Upper lobe of left lung (tissue), 6 donors: ENCODE results near the gene PTDSS2. TPM values are rescaled to one million over a fixed set of nuclear protein-coding genes. Genes with fewer than 3 reads are reported as not detected.

Experiments
- ATAC-seq, 2 donors: fragments of 200-7000 bp; cut with Tn5 transposase; one replicate each; pipeline ENCODE4 v1.9.1; 2022; ENCODE audit warnings: mild to moderate bottlenecking in 2 of 2, moderate library complexity in 2 of 2; ENCODE audit not compliant: low FRiP score in 2 of 2
- DNase-seq, 2 donors: peaks; one replicate each; pipeline ENCODE4 v3.0.0-alpha.2; 2019 to 2020
- H3K27ac ChIP-seq, 4 donors: fragments of 200-600 bp; sonication (generic); one replicate each; pipeline ENCODE4 v1.5.1; 2016 to 2019
- H3K27me3 ChIP-seq, 4 donors: fragments of 200-600 bp; sonication (generic); one replicate each; pipeline ENCODE4 v1.5.1; 2017 to 2019
- H3K36me3 ChIP-seq, 4 donors: fragments of 200-600 bp; sonication (generic); one replicate each; pipeline ENCODE4 v1.5.1; 2016 to 2019
- H3K4me1 ChIP-seq, 4 donors: fragments of 200-600 bp; sonication (generic); one replicate each; pipeline ENCODE4 v1.5.1; 2018 to 2019
- H3K4me3 ChIP-seq, 4 donors: fragments of 200-600 bp; sonication (generic); one replicate each; pipeline ENCODE4 v1.5.1; 2017 to 2019; ENCODE audit warnings: mild to moderate bottlenecking in 2 of 4, moderate library complexity in 1 of 4
- H3K9me3 ChIP-seq, 4 donors: fragments of 200-600 bp; sonication (generic); one replicate each; pipeline ENCODE4 v1.5.1; 2018 to 2019
- CTCF ChIP-seq, 6 experiments: fragments of 450-650 bp in 4 of 6; fragments of 200-600 bp in 2 of 6; sonication (generic) in 2 of 6; IDR thresholded peaks; one replicate each; pipeline ENCODE4 v1.5.1; 2016 to 2019; ENCODE audit warnings: antibody characterized with exemption in 6 of 6
- EP300 ChIP-seq, 4 donors: sonication (generic); formaldehyde crosslinking; IDR thresholded peaks; one replicate each; pipeline ENCODE4 v1.5.1; 2017; ENCODE audit warnings: antibody characterized with exemption in 4 of 4, control low read depth in 2 of 4
- POLR2A ChIP-seq, 4 donors: fragments of 450-650 bp; IDR thresholded peaks; one replicate each; pipeline ENCODE4 v1.5.1; 2016 to 2017; ENCODE audit warnings: antibody characterized with exemption in 4 of 4, mild to moderate bottlenecking in 2 of 4
- POLR2AphosphoS5 ChIP-seq, 2 donors: sonication (generic); formaldehyde crosslinking; IDR thresholded peaks; one replicate each; pipeline ENCODE4 v1.5.1; 2017; ENCODE audit warnings: antibody characterized with exemption in 2 of 2
- WGBS, 2 donors: methylation state at CpG; one replicate each; pipeline ENCODE4 v1.1.5; 2017 to 2018; 5-methylcytosine and 5-hydroxymethylcytosine counted together
- total RNA-seq, 6 donors: library from RNA; depleted of rRNA in 4 of 6; stranded (reverse); fragments of >200 nt in 4 of 6; gene quantifications; one replicate each; pipeline versions ENCODE4 v1.1.0 to v1.2.1, GENCODE V29; 2016 to 2021
- donor health status: DM: no; HTN: no; CAD: no; lungs with moderate emphysema.
- donor health status: DM: no; HTN: yes; CAD: no; lungs with severe emphysema.

The PTDSS2 gene
- total RNA-seq, 6 donors from 2014 or later = 29.6 to 188 (median 45.1) TPM

GRCh38 chr11:535519-536454 is 85.7 kb downstream of the PTDSS2 start, which contains the start of gene HRAS:
HRAS (minus strand) TSS chr11:535576.
- TF ChIP-seq POLR2A (IDR thresholded peaks at IDR 0.05) (peak in 3 of 4 donors; percentile 59 to 81 (median 63)), POLR2AphosphoS5 (IDR thresholded peaks at IDR 0.05) (peak in 1 of 2 donors; percentile 71), CTCF (IDR thresholded peaks at IDR 0.05) (no peak)
- Histone ChIP-seq H3K27ac (peak within 1 kb of the TSS; percentile 77 to 89 (median 84)), H3K27me3 (no peaks in the 10 kb centered on the region), H3K36me3 (peaks cover 5 to 30% (median 22%) of the 10 kb centered on the region in 4 donors), H3K4me3 (peak within 1 kb of the TSS; percentile 89 to 97 (median 91)), H3K9me3 (no peaks in the 10 kb centered on the region), H3K4me1 (peaks cover 31 to 49% (median 34%) of the 10 kb centered on the region in 4 donors)
- peak; percentile 95 to 99 for DNase-seq
- ATAC-seq = peak; percentile 92 to 95
- WGBS, 2 donors = 3% methylated on average over 17 to 68 of the region's 97 CpGs

- no peaks in the 10 kb centered on the region for H3K9me3 ChIP-seq
- TF ChIP-seq POLR2AphosphoS5 (IDR thresholded peaks at IDR 0.05) (peak in 1 of 2 donors; percentile 65), POLR2A (IDR thresholded peaks at IDR 0.05) (peak in 2 of 4 donors; percentile 41 to 46), EP300 (IDR thresholded peaks at IDR 0.05) (peak in 1 of 4 donors; percentile 16), CTCF (IDR thresholded peaks at IDR 0.05) (peak in 2 of 6 experiments; percentile 17 to 20)
- H3K27me3 ChIP-seq = no peaks in the 10 kb centered on the region
- peaks cover 4 to 18% (median 12%) of the 10 kb centered on the region in 4 donors for H3K36me3 ChIP-seq
- peaks cover 31 to 49% (median 34%) of the 10 kb centered on the region in 4 donors for H3K4me1 ChIP-seq
- peak within 1 kb of the TSS; percentile 3 to 97 (median 91) for H3K4me3 ChIP-seq
- ATAC-seq = peak; percentile 54 to 64
- 6% methylated on average over 55 of the region's 93 CpGs; no CpG with 5 or more reads in 1 of the 2 donors for WGBS, 2 donors
- peak; percentile 92 to 98 for DNase-seq
- peak within 1 kb of the TSS; percentile 47 to 89 (median 84) for H3K27ac ChIP-seq
Observed at GRCh38 chr11:536841-537621, 87.0 kb downstream of the PTDSS2 start, which contains the start of gene LRRC56. LRRC56 (plus strand) TSS chr11:537527; CDS start chr11:540685, 3,158 bp downstream.

GRCh38 chr11:537622-538430 is 87.7 kb downstream of the PTDSS2 start:
- H3K9me3 ChIP-seq = no peaks in the 10 kb centered on the region
- peaks cover 31 to 43% (median 34%) of the 10 kb centered on the region in 4 donors for H3K4me1 ChIP-seq
- TF ChIP-seq EP300 (IDR thresholded peaks at IDR 0.05) = no peak
- no peaks in the 10 kb centered on the region for H3K27me3 ChIP-seq
- peaks cover 2 to 10% (median 6%) of the 10 kb centered on the region in 4 donors for H3K36me3 ChIP-seq
- DNase-seq (peak in 1 of 2 donors; percentile 62), ATAC-seq (no peak)
- WGBS, 2 donors = 65 to 80% methylated on average over 7 of the region's 19 CpGs
- peak overlapping the region; percentile 26 to 89 (median 84) for H3K27ac ChIP-seq
- peak overlapping the region; percentile 3 to 97 (median 91) for H3K4me3 ChIP-seq

- no peaks in the 10 kb centered on the region for H3K27me3 ChIP-seq
- peaks cover 31 to 38% (median 34%) of the 10 kb centered on the region in 4 donors for H3K4me1 ChIP-seq
- 91 to 96% methylated on average over 16 to 20 of the region's 20 CpGs for WGBS, 2 donors
- no peak for ATAC-seq
- H3K4me3 ChIP-seq = no peak overlapping the region
- TF ChIP-seq CTCF (IDR thresholded peaks at IDR 0.05) = no peak
- no peak for TF ChIP-seq POLR2A (IDR thresholded peaks at IDR 0.05)
- no peak for TF ChIP-seq POLR2AphosphoS5 (IDR thresholded peaks at IDR 0.05)
- TF ChIP-seq EP300 (IDR thresholded peaks at IDR 0.05) = no peak
- H3K27ac ChIP-seq = peak overlapping the region in 1 of 4 donors; percentile 89
- H3K36me3 ChIP-seq = peaks cover 0 to 3% (median under 1%) of the 10 kb centered on the region in 4 donors
- DNase-seq = peak in 1 of 2 donors; percentile 46
- no peaks in the 10 kb centered on the region for H3K9me3 ChIP-seq
Observed at GRCh38 chr11:538431-539051, 88.5 kb downstream of the PTDSS2 start.
